Activated T-cell treated with anti-CD3 and anti-CD28 coated beads, Interleukin-2, amount 50 U/mL, for 48 hours (primary cell): Measurements from ENCODE around the gene LDLRAD1.
"Not testable (repeated sequence)": the region's sequence is repeated elsewhere in the genome, so short reads cannot be mapped to it uniquely, and the experiment has no call there.

Source experiments
- DNase-seq, 2 experiments: peaks; one replicate each; pipeline ENCODE4 v3.0.0-alpha.2; 2020

LDLRAD1 gene

GRCh38 chr1:54016343-54017282 lies 1.4 kb downstream of the LDLRAD1 start:
- peak in 1 of 2 experiments; percentile 13 for DNase-seq

- DNase-seq, result peak in 1 of 2 experiments; percentile 1
Observed at GRCh38 chr1:54014009-54014629, 3.9 kb downstream of the LDLRAD1 start.

- DNase-seq, result no peak
Observed at GRCh38 chr1:54013393-54014008, 4.5 kb downstream of the LDLRAD1 start.

GRCh38 chr1:54012863-54013262 lies 5.1 kb downstream of the LDLRAD1 start:
- DNase-seq, result no peak

GRCh38 chr1:54012008-54012325 lies 6.0 kb downstream of the LDLRAD1 start:
- DNase-seq, result no peak

- no peak for DNase-seq
Observed at GRCh38 chr1:54011316-54012007, 6.5 kb downstream of the LDLRAD1 start.

GRCh38 chr1:54010415-54011117 lies 7.4 kb downstream of the LDLRAD1 start:
- DNase-seq, result no peak

GRCh38 chr1:54009406-54009805 lies 8.6 kb downstream of the LDLRAD1 start:
- no peak for DNase-seq

- DNase-seq, result no peak
Observed at GRCh38 chr1:54008876-54009275, 9.1 kb downstream of the LDLRAD1 start.

GRCh38 chr1:54007613-54008012 lies 10.4 kb downstream of the LDLRAD1 start:
- DNase-seq, result no peak

GRCh38 chr1:54006508-54006907 lies 11.5 kb downstream of the LDLRAD1 start:
- DNase-seq, result no peak

- no peak for DNase-seq
Observed at GRCh38 chr1:54004481-54005049, 13.4 kb downstream of the LDLRAD1 start.

- DNase-seq, result not testable (repeated sequence)
Observed at GRCh38 chr1:54003750-54004480, 14.1 kb downstream of the LDLRAD1 start.

GRCh38 chr1:54003249-54003646 lies 14.7 kb downstream of the LDLRAD1 start:
- no peak for DNase-seq

GRCh38 chr1:54002544-54003248 lies 15.3 kb downstream of the LDLRAD1 start:
- DNase-seq, result no peak

- DNase-seq, result no peak
Observed at GRCh38 chr1:54001591-54001990, 16.4 kb downstream of the LDLRAD1 start.

GRCh38 chr1:53999920-54000319 lies 18.1 kb downstream of the LDLRAD1 start:
- DNase-seq, result no peak

GRCh38 chr1:53998223-53998622 lies 19.8 kb downstream of the LDLRAD1 start:
- no peak for DNase-seq

GRCh38 chr1:53995683-53996082 lies 22.3 kb downstream of the LDLRAD1 start:
- no peak for DNase-seq

GRCh38 chr1:53994516-53994915 lies 23.5 kb downstream of the LDLRAD1 start:
- DNase-seq, result not testable (repeated sequence)
